ENCODE results near the gene TOR2A. TPM values are rescaled to one million over a fixed set of nuclear protein-coding genes. Genes with fewer than 3 reads are reported as not detected.
"Not testable (repeated sequence)": the region's sequence is repeated elsewhere in the genome, so short reads cannot be mapped to it uniquely, and the experiment has no call there.

TOR2A gene
- total RNA-seq (22.8 and 29.2 TPM in 2 replicates), polyA plus RNA-seq (20.6 and 25.7 TPM in 2 replicates)

DNA sequence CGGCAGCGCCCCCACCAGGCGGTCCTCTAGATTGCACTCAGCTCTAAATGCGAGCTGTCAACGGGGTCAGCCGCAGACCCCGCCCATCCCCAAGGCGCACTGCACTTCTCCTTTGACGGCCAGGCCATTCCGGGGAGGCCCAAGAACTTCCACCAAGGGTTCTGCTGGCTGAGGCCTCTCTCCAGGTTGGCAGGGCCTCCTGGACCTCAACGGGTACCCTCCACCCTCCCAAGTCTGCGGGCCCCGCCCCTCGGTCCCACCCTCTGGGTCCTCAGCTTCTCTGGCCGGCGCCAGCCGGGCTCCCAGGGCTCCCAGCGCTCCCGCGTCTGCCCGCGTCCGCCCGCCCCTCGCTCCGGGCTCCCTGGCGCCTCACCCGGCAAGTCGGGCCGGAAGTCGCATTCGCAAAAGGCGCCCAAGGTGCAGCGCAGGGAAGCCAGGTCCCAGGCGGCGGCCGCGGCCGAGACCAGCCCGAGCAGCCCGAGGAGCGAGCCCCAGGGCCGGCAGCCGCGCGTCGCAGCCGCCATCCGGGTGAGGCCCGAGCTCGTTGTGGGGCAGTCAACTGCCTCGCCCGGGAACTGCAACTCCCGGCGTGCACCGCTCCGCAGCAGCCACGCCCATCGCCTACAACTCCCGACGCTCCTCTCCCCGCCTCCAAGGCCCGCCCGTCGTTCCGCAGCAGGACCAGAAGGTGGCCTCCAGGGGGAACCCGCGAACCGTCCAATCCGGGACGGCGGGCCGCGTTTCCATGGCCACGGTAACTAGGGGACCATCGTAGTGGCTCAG lies at the start of gene TOR2A:
Gene TOR2A (minus strand): TSS at position 548 of the 783 bp plus-strand sequence. CDS start 24 bp downstream, at position 524.
- Histone ChIP-seq H3K27ac (peak within 1 kb of the TSS; percentile 73), H3K4me1 (ENCODE audit: low read depth) (peaks cover 2% of the 10 kb centered on the region), H3K36me3 (no peaks in the 10 kb centered on the region), H3K27me3 (no peaks in the 10 kb centered on the region), H3K9me3 (ENCODE audit: low read depth) (no peaks in the 10 kb centered on the region), H3K4me3 (peak within 1 kb of the TSS; percentile 65)
- DNase-seq (ENCODE audit: low read depth in 1 of 2, low spot score in 1 of 2), result peak; percentile 99
- TF ChIP-seq, protein P1, sequence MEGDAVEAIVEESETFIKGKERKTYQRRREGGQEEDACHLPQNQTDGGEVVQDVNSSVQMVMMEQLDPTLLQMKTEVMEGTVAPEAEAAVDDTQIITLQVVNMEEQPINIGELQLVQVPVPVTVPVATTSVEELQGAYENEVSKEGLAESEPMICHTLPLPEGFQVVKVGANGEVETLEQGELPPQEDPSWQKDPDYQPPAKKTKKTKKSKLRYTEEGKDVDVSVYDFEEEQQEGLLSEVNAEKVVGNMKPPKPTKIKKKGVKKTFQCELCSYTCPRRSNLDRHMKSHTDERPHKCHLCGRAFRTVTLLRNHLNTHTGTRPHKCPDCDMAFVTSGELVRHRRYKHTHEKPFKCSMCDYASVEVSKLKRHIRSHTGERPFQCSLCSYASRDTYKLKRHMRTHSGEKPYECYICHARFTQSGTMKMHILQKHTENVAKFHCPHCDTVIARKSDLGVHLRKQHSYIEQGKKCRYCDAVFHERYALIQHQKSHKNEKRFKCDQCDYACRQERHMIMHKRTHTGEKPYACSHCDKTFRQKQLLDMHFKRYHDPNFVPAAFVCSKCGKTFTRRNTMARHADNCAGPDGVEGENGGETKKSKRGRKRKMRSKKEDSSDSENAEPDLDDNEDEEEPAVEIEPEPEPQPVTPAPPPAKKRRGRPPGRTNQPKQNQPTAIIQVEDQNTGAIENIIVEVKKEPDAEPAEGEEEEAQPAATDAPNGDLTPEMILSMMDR (IDR thresholded peaks at IDR 0.05; ENCODE audit: low read depth, low read length), result peak; percentile 92

DNA sequence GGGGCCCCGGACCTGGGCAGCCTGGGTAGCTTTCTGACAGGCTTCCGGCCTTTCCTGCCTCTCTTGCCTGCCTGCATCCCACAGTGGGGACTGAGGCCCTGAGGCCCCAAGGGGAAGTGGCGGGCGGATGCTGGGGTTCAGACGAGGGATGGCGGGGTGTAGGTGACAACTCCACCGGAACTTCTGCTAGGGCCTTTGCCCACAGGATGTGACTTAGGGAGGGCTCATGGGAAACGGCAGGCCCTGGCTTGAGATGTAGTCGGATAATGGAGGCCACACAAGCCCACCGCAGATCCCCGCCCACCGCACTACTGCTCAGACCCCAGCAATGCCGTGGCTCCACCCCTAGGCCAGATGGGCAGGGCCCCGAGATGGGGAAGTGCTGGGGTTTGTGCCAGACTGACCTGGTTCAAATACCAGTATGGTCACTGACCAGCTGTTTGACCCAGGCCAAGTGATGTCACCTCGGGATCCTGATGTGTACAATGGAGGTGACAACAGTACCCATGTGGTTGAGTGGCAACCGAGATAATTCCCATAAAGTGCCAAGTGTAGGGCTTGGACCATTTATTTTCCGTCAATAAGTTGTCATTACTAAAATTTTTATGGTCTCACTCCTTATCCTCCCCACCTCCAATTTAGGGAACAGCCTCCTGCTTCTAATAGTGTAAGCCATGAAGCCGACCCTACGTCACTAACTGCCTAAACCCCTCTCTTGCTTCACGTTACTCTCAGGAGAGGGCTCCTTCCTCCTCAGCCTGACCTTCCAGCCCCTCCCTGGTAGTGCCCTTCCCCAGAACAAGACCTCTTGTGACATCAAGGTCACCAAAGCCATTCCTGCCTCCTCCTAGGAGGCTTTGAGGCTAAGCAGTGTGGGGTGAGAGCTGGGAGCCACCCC lies 48.3 kb upstream of the TOR2A start:
- DNase-seq (ENCODE audit: low read depth in 1 of 2, low spot score in 1 of 2), result no peak

DNA sequence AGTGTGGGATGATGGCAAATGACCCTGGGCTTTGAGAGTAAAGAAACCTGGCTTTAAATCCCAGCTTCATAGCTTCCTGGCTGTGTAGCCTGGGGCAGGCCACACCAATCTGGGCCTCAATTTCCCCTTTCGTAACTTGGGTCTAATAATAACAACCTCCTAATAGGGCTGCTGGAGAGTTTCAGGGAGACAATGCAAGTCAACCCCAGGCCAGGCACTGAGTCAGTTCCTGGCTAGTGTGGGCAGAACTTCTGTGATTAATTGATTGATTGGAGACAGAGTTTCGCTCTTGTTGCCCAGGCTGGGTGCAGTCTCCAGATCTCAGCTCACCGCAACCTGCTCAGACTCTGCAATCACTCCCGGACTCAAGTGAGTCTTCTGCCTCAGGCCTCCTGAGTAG lies 46.7 kb upstream of the TOR2A start:
- DNase-seq (ENCODE audit: low read depth in 1 of 2, low spot score in 1 of 2), result no peak
- H3K27me3 ChIP-seq, result no peaks in the 10 kb centered on the region
- H3K4me1 ChIP-seq (ENCODE audit: low read depth), result peaks cover 11% of the 10 kb centered on the region
- TF ChIP-seq, protein P1 (IDR thresholded peaks at IDR 0.05; ENCODE audit: low read depth, low read length), result no peak
- H3K9me3 ChIP-seq (ENCODE audit: low read depth), result no peaks in the 10 kb centered on the region
- H3K36me3 ChIP-seq, result no peaks in the 10 kb centered on the region
- H3K27ac ChIP-seq, result no peak overlapping the region
- H3K4me3 ChIP-seq, result no peak overlapping the region

More for the DNA sequence above, 48.3 kb upstream of the TOR2A start:
- H3K27me3 ChIP-seq, result no peaks in the 10 kb centered on the region
- H3K4me1 ChIP-seq (ENCODE audit: low read depth), result peaks cover 9% of the 10 kb centered on the region
- no peak overlapping the region for H3K27ac ChIP-seq
- peaks cover 12% of the 10 kb centered on the region for H3K36me3 ChIP-seq
- no peaks in the 10 kb centered on the region for H3K9me3 ChIP-seq (ENCODE audit: low read depth)
- H3K4me3 ChIP-seq, result no peak overlapping the region
- TF ChIP-seq, protein P1 (IDR thresholded peaks at IDR 0.05; ENCODE audit: low read depth, low read length), result no peak

- not testable (repeated sequence) for H3K36me3 ChIP-seq; H3K27ac ChIP-seq; H3K4me3 ChIP-seq; H3K27me3 ChIP-seq; DNase-seq (ENCODE audit: low read depth in 1 of 2, low spot score in 1 of 2); H3K9me3 ChIP-seq (ENCODE audit: low read depth)
- H3K4me1 ChIP-seq (ENCODE audit: low read depth), result peaks cover 11% of the 10 kb centered on the region
Observed at GRCh38 chr9:127780909-127781308, 45.8 kb upstream of the TOR2A start.

DNA sequence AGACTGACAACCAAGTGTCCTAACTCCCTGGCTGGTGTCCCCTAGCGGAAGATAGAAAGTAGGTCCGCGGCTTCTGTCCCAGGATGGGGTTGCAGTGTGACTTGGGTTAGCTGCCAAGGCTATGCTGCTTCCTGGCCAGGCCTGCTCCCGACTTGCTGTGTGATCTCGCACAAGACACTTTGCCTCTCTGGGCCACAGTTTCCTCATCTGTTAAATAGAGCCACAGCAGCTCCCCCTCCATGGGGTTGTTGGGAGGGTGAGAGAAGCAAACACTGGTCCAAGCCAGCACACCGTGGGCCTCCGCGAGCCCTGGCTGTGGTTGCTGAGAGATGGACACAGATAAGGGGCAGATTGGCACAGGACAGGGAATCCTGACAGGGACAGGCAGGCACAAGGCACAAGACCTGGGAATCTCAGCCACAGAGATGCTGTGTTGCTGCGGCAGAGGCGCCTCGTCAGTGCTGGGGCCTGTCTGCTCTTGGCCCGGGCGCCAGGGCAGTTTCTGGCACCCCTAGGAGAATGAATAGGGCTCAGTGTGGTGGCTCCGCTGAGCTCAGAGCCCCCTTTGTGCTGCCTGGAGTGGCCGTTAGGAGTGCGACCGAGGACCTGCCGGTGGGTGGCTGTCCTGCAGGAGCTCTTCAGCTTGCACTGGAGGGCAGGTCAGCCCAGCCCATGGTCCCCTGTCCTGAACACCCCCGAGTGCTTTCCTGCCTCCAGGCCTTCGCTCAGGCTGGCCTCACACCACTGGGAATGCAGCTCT lies 45.2 kb upstream of the TOR2A start:
- DNase-seq (ENCODE audit: low read depth in 1 of 2, low spot score in 1 of 2), result no peak
- no peaks in the 10 kb centered on the region for H3K27me3 ChIP-seq
- TF ChIP-seq, protein P1 (IDR thresholded peaks at IDR 0.05; ENCODE audit: low read depth, low read length), result no peak
- H3K36me3 ChIP-seq, result no peaks in the 10 kb centered on the region
- peaks cover 11% of the 10 kb centered on the region for H3K4me1 ChIP-seq (ENCODE audit: low read depth)
- H3K4me3 ChIP-seq, result no peak overlapping the region
- H3K9me3 ChIP-seq (ENCODE audit: low read depth), result no peaks in the 10 kb centered on the region
- H3K27ac ChIP-seq, result peak overlapping the region; percentile 11

All from cardiac muscle cell (in vitro differentiated cells and primary cell).